D721Med (cell line): ENCODE results near the gene ZNF273.

ENCODE experiments used
- DNase-seq: peaks from one replicate; pipeline ENCODE4 v3.0.0; 2011; ENCODE audit warnings: low spot score; ENCODE audit not compliant: insufficient read length
- FAIRE-seq: peaks from 2 replicates; lab custom pipeline; 2011; peaks lifted over from hg19 to GRCh38; lab: Jason Lieb, UNC
- TF ChIP-seq, protein P1 (sequence below): IDR thresholded peaks from 2 replicates; pipeline ENCODE4 v1.5.1; 2012; ENCODE audit warnings: mild to moderate bottlenecking, control low read depth; ENCODE audit not compliant: insufficient read depth; ENCODE audit errors: missing control alignments

The ZNF273 gene

DNA sequence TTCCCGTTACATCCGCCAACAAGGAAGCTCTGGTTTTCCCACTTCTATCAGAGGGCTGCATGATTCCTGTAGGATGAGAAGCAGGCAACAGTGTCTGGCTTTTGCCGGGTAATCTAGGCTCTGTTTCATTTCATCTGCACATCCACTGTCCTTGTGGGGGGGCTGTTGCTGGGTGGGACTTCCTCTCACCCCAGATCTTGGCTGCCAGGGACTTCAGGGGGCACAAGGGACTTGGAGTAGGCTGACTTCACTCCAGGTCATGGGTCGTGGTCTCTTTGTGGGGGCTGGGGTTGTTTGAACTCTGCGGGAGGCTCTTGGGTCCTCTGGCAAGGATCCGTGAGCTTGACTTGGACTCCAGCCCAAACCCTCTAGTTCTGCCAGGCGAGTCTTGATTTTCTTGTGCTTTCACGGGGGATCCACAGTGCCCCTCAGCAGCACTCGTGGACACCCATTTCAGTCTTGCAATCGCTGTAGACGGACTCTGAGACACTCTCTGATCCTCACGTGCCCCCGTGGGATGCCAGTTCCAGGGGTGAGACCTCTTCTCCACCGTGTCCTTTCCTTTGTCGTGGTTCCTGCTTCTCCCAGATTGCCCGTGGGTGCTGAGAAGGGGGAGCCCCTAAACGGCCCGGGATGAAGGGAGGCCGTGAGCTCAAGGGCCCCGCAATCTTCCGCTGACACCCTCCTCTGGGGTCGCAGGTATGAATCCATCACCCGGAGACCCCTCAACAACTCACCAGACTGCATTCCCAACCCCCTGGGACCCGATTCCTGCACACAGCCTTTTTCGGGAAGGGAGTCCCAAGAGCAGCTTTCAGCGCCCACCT lies 21.4 kb upstream of the ZNF273 start:
- DNase-seq = peak; percentile 13
- FAIRE-seq = no peak
- TF ChIP-seq, protein P1, sequence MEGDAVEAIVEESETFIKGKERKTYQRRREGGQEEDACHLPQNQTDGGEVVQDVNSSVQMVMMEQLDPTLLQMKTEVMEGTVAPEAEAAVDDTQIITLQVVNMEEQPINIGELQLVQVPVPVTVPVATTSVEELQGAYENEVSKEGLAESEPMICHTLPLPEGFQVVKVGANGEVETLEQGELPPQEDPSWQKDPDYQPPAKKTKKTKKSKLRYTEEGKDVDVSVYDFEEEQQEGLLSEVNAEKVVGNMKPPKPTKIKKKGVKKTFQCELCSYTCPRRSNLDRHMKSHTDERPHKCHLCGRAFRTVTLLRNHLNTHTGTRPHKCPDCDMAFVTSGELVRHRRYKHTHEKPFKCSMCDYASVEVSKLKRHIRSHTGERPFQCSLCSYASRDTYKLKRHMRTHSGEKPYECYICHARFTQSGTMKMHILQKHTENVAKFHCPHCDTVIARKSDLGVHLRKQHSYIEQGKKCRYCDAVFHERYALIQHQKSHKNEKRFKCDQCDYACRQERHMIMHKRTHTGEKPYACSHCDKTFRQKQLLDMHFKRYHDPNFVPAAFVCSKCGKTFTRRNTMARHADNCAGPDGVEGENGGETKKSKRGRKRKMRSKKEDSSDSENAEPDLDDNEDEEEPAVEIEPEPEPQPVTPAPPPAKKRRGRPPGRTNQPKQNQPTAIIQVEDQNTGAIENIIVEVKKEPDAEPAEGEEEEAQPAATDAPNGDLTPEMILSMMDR = no peak

DNA sequence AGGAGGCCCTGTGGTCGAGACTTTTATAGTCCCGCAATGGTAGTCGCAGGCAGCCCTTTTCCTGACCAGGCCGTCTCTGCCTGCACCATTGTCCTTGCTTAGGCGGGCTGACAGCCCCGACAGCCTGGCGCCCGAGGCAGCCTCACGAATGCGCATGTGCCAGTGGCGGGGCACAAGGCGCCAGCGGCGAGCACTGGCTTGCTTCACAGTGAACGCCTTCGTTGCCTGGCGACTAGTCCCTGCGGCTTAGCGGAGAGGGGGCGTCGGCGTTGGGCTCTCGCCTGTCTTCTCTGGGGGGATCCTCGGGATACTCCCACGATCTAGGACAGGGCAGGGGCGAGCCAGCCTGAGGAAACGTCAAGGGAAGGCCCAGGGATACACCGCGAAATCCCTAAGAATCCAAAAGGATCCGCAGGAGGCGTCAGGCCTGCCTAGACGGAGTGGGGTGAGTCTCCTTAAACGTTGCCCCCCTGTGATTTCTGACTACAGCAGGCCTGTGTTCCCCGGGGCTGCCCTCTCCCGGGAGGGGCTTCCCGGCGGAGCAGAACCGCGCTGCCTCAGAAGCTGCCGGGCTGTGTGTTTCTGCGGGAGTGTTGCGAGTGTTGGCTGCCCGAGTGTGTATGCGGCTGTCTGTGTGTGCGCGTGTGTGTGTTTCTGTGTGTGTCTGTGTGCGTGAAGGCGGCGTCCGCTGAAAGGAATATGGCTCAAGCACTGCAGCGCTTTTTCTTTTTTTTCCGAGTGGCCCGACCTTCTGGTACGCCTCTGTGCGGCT lies 20.5 kb upstream of the ZNF273 start:
- DNase-seq (peak; percentile 6), FAIRE-seq (no peak)
- TF ChIP-seq, protein P1 = no peak

DNA sequence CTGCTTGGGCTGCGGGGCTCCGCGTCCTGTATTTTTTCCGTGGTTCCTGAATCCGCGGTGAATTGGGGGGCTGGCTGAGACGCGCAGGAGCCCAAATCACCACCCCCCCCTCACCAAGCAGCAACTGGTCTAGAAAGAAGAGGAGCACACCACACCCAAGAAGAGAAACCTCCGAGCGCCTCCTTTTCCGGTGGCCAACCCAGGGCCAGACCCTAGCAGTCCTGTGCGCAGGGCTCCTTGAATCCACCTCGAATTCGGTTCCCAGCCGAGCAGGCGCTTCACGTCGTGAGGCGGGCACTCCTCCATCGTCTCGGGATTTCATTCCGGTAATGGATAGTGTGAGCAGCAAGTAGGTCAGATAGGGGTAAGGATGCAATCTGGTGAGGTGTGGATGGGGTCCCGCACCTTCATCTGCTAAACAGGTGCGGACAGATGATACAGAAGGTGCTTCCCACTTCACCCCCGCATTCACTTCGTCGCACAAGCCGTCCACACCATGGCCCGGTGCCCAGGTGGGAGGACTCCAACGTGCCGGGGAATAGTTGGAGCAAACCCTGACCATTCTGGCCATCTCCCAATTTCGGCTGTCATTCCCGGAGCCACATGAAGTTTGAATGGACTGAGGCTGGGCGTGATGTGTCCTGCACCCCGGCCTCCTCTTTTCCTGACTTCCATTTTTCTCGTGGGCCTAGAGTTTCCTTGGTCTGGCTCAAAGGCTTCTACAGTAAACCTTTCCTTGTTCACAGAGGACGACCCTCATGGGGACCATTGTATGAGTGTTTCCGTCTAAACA lies 19.8 kb upstream of the ZNF273 start:
- TF ChIP-seq, protein P1 = no peak
- FAIRE-seq = no peak
- peak; percentile 0 for DNase-seq

DNA sequence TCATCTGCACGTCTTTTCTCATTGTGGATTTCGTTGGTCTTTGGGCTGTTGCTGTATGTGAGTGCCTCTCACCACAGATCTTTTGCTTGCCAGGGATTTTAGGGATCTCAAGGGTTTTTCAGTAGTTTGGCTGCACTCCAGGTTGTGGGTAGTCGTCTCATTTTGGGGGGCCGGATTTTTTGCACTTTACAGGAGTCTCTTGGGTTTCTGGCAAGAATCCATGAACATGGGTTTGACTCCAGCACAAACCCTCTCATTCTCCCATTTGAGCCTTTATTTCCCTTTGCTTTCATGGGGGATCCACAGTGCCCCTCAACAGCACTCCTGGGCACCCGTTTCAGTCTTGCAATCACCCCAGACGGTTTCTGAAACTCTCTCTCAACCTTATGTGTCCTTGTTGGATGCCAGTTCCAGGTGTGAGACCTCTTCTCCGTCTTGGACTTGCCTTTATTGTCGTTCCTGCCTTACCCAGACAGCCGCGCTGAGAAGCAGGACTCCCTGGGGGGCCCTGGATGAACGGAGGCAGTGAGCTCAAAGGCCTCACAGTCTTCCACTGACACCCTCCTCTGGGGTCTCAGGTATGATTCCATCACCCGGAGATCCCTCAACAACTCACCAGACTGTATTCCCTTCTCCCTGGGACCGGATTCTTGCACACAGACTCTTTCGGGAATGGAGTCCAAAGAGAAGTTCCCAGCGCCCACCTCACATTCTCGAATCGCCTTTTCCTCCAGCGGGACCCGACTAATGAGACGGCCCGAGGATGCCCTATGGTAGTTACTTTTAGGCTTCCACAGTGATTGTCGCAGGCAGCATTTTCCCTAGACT lies 18.8 kb upstream of the ZNF273 start:
- TF ChIP-seq, protein P1 = no peak

DNA sequence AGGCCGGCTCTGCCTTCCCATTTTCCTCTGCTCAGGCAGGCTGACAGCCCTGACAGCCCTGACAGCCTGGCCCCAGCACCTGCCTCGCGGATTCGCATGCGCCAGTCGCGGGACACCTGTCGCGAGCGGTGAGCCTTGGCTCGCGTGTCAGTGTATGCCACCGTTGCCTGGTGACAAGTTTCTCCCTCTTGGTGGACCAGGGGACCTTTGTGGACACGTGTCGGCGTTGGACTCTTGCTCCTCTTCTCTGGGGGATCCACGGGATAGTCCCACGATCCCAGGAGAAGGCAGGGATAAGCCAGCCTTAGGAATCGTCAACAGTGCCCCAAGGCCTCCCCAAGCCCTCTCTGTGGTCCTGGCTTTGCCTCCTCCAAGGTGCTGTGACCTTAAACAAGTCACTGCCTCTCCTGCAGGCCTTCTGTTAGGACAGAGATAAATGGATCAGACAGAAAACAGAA lies 18.1 kb upstream of the ZNF273 start:
- DNase-seq (peak; percentile 1), FAIRE-seq (no peak)
- TF ChIP-seq, protein P1 = no peak

More for the DNA sequence above, 18.8 kb upstream of the ZNF273 start:
- peak; percentile 3 for DNase-seq
- no peak for FAIRE-seq

DNA sequence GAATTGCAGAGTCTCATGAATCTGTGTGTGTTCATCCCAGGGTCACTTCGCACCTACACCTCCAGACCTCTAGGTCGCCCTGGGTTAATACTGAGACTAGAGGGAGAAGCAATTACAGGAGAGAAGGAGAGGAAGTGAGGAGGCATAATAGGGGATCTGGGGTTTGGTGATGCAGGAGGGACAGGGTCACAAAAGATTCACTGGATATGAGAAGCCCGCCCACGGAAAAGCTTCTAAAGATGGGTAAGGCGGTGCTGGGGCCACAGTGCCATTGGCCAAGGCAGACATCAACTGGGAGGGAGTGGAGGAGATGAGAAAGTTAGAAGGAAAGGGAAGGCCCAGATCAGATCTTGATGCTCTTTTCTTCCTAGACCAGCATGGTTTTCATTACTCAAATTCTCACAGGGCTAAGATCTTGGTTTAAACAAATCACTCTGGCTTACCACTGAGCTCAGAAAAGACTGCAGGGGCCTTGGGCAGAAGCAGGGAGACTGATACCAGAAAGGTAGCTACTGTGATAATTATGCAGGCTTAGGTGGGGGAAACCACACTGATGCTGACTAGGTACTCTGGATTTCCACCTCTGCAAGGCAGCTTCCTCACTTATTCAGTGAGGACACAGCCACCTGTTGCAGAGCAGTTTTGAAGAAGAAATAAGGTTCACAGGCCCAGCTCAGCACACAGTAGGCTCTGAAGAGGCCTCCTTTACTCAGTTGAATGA lies 17.4 kb upstream of the ZNF273 start:
- TF ChIP-seq, protein P1 = no peak
- no peak for FAIRE-seq
- DNase-seq = peak; percentile 7
